ENCODE results near the gene UBR3. TPM values are rescaled to one million over a fixed set of nuclear protein-coding genes. Genes with fewer than 3 reads are reported as not detected.
"Not testable (repeated sequence)": the region's sequence is repeated elsewhere in the genome, so short reads cannot be mapped to it uniquely, and the experiment has no call there.

UBR3 gene
- total RNA-seq, 2 donors from 2014 or later = 42.7 to 54.1 TPM

GRCh38 chr2:169865492-169865891 lies 38.2 kb downstream of the UBR3 start:
- H3K27ac Mint-ChIP-seq = no peak overlapping the region
- peaks cover 26 to 40% of the 10 kb centered on the region in 2 donors for H3K4me1 Mint-ChIP-seq (ENCODE audit: low read depth in 2 of 2)
- no peaks in the 10 kb centered on the region for H3K27me3 Mint-ChIP-seq
- H3K9me3 Mint-ChIP-seq = no peaks in the 10 kb centered on the region
- ATAC-seq (no peak), DNase-seq (ENCODE audit: low spot score) (no peak)
- no peak overlapping the region for H3K4me3 Mint-ChIP-seq
- no peaks in the 10 kb centered on the region for H3K36me3 Mint-ChIP-seq

GRCh38 chr2:169866230-169866629 lies 39.0 kb downstream of the UBR3 start:
- H3K27ac Mint-ChIP-seq; H3K9me3 Mint-ChIP-seq; ATAC-seq; H3K27me3 Mint-ChIP-seq; H3K36me3 Mint-ChIP-seq; H3K4me3 Mint-ChIP-seq; DNase-seq (ENCODE audit: low spot score): not testable (repeated sequence)
- peaks cover 29 to 38% of the 10 kb centered on the region in 2 donors for H3K4me1 Mint-ChIP-seq (ENCODE audit: low read depth in 2 of 2)

GRCh38 chr2:169867579-169867978 lies 40.3 kb downstream of the UBR3 start:
- Mint-ChIP-seq H3K4me3 (no peak overlapping the region), H3K9me3 (no peaks in the 10 kb centered on the region), H3K4me1 (ENCODE audit: low read depth in 2 of 2) (peaks cover 27 to 28% of the 10 kb centered on the region in 2 donors), H3K27ac (no peak overlapping the region), H3K36me3 (no peaks in the 10 kb centered on the region), H3K27me3 (no peaks in the 10 kb centered on the region)
- ATAC-seq (no peak), DNase-seq (ENCODE audit: low spot score) (no peak)

GRCh38 chr2:169868951-169869350 lies 41.7 kb downstream of the UBR3 start:
- H3K27ac Mint-ChIP-seq = no peak overlapping the region
- no peaks in the 10 kb centered on the region for H3K36me3 Mint-ChIP-seq
- DNase-seq (ENCODE audit: low spot score) (no peak), ATAC-seq (no peak)
- no peaks in the 10 kb centered on the region for H3K27me3 Mint-ChIP-seq
- no peaks in the 10 kb centered on the region for H3K9me3 Mint-ChIP-seq
- H3K4me1 Mint-ChIP-seq (ENCODE audit: low read depth in 2 of 2) = peaks cover 14 to 16% of the 10 kb centered on the region in 2 donors
- no peak overlapping the region for H3K4me3 Mint-ChIP-seq

GRCh38 chr2:169871369-169871768 lies 44.1 kb downstream of the UBR3 start:
- H3K36me3 Mint-ChIP-seq; ATAC-seq; H3K4me1 Mint-ChIP-seq (ENCODE audit: low read depth in 2 of 2); H3K27me3 Mint-ChIP-seq; H3K4me3 Mint-ChIP-seq; H3K9me3 Mint-ChIP-seq; H3K27ac Mint-ChIP-seq; DNase-seq (ENCODE audit: low spot score): not testable (repeated sequence)

GRCh38 chr2:169871994-169872393 lies 44.7 kb downstream of the UBR3 start:
- Mint-ChIP-seq H3K27me3 (no peaks in the 10 kb centered on the region), H3K4me1 (ENCODE audit: low read depth in 2 of 2) (peaks cover 6 to 9% of the 10 kb centered on the region in 2 donors), H3K9me3 (no peaks in the 10 kb centered on the region), H3K27ac (no peak overlapping the region), H3K36me3 (peaks cover 5% of the 10 kb centered on the region), H3K4me3 (no peak overlapping the region)
- ATAC-seq (no peak), DNase-seq (ENCODE audit: low spot score) (no peak)

- H3K27ac Mint-ChIP-seq = no peak overlapping the region
- H3K4me1 Mint-ChIP-seq (ENCODE audit: low read depth in 2 of 2) = no peaks in the 10 kb centered on the region
- H3K36me3 Mint-ChIP-seq = peaks cover 6% of the 10 kb centered on the region
- no peak overlapping the region for H3K4me3 Mint-ChIP-seq
- H3K9me3 Mint-ChIP-seq = no peaks in the 10 kb centered on the region
- H3K27me3 Mint-ChIP-seq = no peaks in the 10 kb centered on the region
- DNase-seq (ENCODE audit: low spot score) (no peak), ATAC-seq (no peak)
Observed at GRCh38 chr2:169877398-169877797, 50.1 kb downstream of the UBR3 start.

GRCh38 chr2:169887120-169887519 lies 59.9 kb downstream of the UBR3 start:
- Mint-ChIP-seq H3K27me3 (no peaks in the 10 kb centered on the region), H3K27ac (no peak overlapping the region), H3K9me3 (no peaks in the 10 kb centered on the region), H3K4me1 (ENCODE audit: low read depth in 2 of 2) (peaks cover 0 to 2% of the 10 kb centered on the region in 2 donors), H3K4me3 (no peak overlapping the region), H3K36me3 (no peaks in the 10 kb centered on the region)
- no peak for DNase-seq (ENCODE audit: low spot score)
- no peak for ATAC-seq

GRCh38 chr2:169891593-169892298 lies 64.5 kb downstream of the UBR3 start:
- DNase-seq (ENCODE audit: low spot score) (no peak), ATAC-seq (no peak)
- H3K27ac Mint-ChIP-seq = no peak overlapping the region
- no peaks in the 10 kb centered on the region for H3K27me3 Mint-ChIP-seq
- H3K36me3 Mint-ChIP-seq = peaks cover 6% of the 10 kb centered on the region
- H3K9me3 Mint-ChIP-seq = no peaks in the 10 kb centered on the region
- no peak overlapping the region for H3K4me3 Mint-ChIP-seq
- peaks cover 0 to 2% of the 10 kb centered on the region in 2 donors for H3K4me1 Mint-ChIP-seq (ENCODE audit: low read depth in 2 of 2)

- DNase-seq (ENCODE audit: low spot score) (no peak), ATAC-seq (no peak)
- Mint-ChIP-seq H3K36me3 (peaks cover 6% of the 10 kb centered on the region), H3K4me3 (no peak overlapping the region), H3K27ac (no peak overlapping the region), H3K27me3 (no peaks in the 10 kb centered on the region), H3K4me1 (ENCODE audit: low read depth in 2 of 2) (peaks cover 0 to 2% of the 10 kb centered on the region in 2 donors), H3K9me3 (no peaks in the 10 kb centered on the region)
Observed at GRCh38 chr2:169892951-169893350, 65.7 kb downstream of the UBR3 start.

- peaks cover 7% of the 10 kb centered on the region in 2 donors for H3K4me1 Mint-ChIP-seq (ENCODE audit: low read depth in 2 of 2)
- H3K9me3 Mint-ChIP-seq = no peaks in the 10 kb centered on the region
- H3K27me3 Mint-ChIP-seq = no peaks in the 10 kb centered on the region
- H3K4me3 Mint-ChIP-seq = no peak overlapping the region
- DNase-seq (ENCODE audit: low spot score) (no peak), ATAC-seq (no peak)
- peaks cover 6% of the 10 kb centered on the region for H3K36me3 Mint-ChIP-seq
- H3K27ac Mint-ChIP-seq = no peak overlapping the region
Observed at GRCh38 chr2:169895294-169895985, 68.2 kb downstream of the UBR3 start.

GRCh38 chr2:169897834-169898233 lies 70.6 kb downstream of the UBR3 start:
- H3K36me3 Mint-ChIP-seq = peaks cover 14% of the 10 kb centered on the region
- ATAC-seq = no peak
- DNase-seq (ENCODE audit: low spot score) = no peak

GRCh38 chr2:169900103-169900502 lies 72.8 kb downstream of the UBR3 start:
- not testable (repeated sequence) for H3K9me3 Mint-ChIP-seq

More at GRCh38 chr2:169897834-169898233, 70.6 kb downstream of the UBR3 start:
- H3K27ac Mint-ChIP-seq = no peak overlapping the region
- no peaks in the 10 kb centered on the region for H3K27me3 Mint-ChIP-seq
- H3K4me3 Mint-ChIP-seq = no peak overlapping the region
- H3K9me3 Mint-ChIP-seq = no peaks in the 10 kb centered on the region
- H3K4me1 Mint-ChIP-seq (ENCODE audit: low read depth in 2 of 2) = peaks cover 7 to 12% of the 10 kb centered on the region in 2 donors

GRCh38 chr2:169900686-169901085 lies 73.4 kb downstream of the UBR3 start:
- ATAC-seq (no peak), DNase-seq (ENCODE audit: low spot score) (no peak)
- Mint-ChIP-seq H3K4me3 (no peak overlapping the region), H3K4me1 (ENCODE audit: low read depth in 2 of 2) (peaks cover 7 to 12% of the 10 kb centered on the region in 2 donors), H3K27ac (no peak overlapping the region), H3K36me3 (peaks cover 9% of the 10 kb centered on the region), H3K27me3 (no peaks in the 10 kb centered on the region), H3K9me3 (no peaks in the 10 kb centered on the region)

More at GRCh38 chr2:169900103-169900502, 72.8 kb downstream of the UBR3 start:
- not testable (repeated sequence) for DNase-seq (ENCODE audit: low spot score); H3K27ac Mint-ChIP-seq; H3K4me3 Mint-ChIP-seq; H3K27me3 Mint-ChIP-seq; ATAC-seq
- Mint-ChIP-seq H3K4me1 (ENCODE audit: low read depth in 2 of 2) (peaks cover 7 to 12% of the 10 kb centered on the region in 2 donors), H3K36me3 (peaks cover 14% of the 10 kb centered on the region)
